Mammary epithelial cell (primary cell): ENCODE results near the gene TSPAN1.

Source experiments
- EZH2 ChIP-seq: IDR thresholded peaks from 2 replicates; pipeline ENCODE4 v1.6.1; 2012; ENCODE audit warnings: low read length, inconsistent platforms, borderline replicate concordance
- TF ChIP-seq, protein P1 (sequence below), 2 donors: IDR thresholded peaks in 1 of 2; conservative IDR thresholded peaks in 1 of 2; 2 replicates each; pipeline ENCODE4 v1.5.1; 2011 to 2012; ENCODE audit warnings: inconsistent platforms in 2 of 2, low read length in 2 of 2, mild to moderate bottlenecking in 2 of 2, control low read depth in 1 of 2, low read depth in 1 of 2; ENCODE audit not compliant: insufficient read depth in 1 of 2; ENCODE audit errors: extremely low read depth in 1 of 2

DNA sequence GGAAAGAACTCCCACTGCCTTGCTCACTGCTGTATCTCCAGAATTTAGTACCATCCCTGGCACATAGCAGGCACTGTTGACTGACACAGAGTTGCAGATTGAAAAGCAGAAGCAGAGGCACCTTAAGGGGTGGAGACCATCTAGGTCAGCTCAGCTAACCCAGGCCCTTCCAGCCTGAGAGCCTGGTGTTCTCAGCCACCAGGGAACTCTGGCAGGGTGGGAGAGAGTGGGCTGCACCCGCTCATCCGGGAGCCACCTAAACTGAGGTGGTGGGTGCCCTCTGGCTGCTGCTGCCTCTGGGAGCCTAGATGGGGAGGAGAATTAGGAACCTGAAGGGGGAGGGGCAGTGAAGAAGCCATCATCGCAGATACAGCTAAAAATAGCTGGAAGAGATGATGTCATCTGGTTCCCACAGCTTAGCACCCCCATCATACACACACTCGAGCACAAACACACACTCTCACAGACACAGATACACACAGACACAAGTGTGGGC, 1.5 kb upstream of the TSPAN1 start:
- no peak for TF ChIP-seq EZH2
- TF ChIP-seq, protein P1, sequence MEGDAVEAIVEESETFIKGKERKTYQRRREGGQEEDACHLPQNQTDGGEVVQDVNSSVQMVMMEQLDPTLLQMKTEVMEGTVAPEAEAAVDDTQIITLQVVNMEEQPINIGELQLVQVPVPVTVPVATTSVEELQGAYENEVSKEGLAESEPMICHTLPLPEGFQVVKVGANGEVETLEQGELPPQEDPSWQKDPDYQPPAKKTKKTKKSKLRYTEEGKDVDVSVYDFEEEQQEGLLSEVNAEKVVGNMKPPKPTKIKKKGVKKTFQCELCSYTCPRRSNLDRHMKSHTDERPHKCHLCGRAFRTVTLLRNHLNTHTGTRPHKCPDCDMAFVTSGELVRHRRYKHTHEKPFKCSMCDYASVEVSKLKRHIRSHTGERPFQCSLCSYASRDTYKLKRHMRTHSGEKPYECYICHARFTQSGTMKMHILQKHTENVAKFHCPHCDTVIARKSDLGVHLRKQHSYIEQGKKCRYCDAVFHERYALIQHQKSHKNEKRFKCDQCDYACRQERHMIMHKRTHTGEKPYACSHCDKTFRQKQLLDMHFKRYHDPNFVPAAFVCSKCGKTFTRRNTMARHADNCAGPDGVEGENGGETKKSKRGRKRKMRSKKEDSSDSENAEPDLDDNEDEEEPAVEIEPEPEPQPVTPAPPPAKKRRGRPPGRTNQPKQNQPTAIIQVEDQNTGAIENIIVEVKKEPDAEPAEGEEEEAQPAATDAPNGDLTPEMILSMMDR (conservative IDR thresholded peaks at IDR 0.05 in 1 of 2, IDR thresholded peaks at IDR 0.05 in 1 of 2; ENCODE audit: extremely low read depth in 1 of 2, insufficient read depth in 1 of 2, low read depth in 1 of 2, low read length in 2 of 2): no peak
